Vagina (tissue), 2 donors: Measurements from ENCODE around the gene CYP4F11.

Experiments used
- CTCF ChIP-seq, 3 experiments: fragments of 450-650 bp in 2 of 3; fragments of 200-600 bp in 1 of 3; sonication (generic) in 1 of 3; IDR thresholded peaks; one replicate each; pipeline ENCODE4 v1.5.1; 2017 to 2019; ENCODE audit warnings: antibody characterized with exemption in 3 of 3, mild to moderate bottlenecking in 2 of 3, moderate library complexity in 2 of 3
- POLR2A ChIP-seq, 2 donors: fragments of 450-650 bp; IDR thresholded peaks; one replicate each; pipeline ENCODE4 v1.6.1; 2017; ENCODE audit warnings: antibody characterized with exemption in 2 of 2, mild to moderate bottlenecking in 2 of 2, moderate library complexity in 2 of 2
- POLR2AphosphoS5 ChIP-seq, 2 donors: sonication (generic); formaldehyde crosslinking; IDR thresholded peaks; one replicate each; pipeline ENCODE4 v1.9.0; 2017; ENCODE audit warnings: antibody characterized with exemption in 2 of 2, mild to moderate bottlenecking in 2 of 2, low read depth in 1 of 2; ENCODE audit not compliant: insufficient read depth in 1 of 2

GRCh38 chr19:15897738-15898276 lies 36.5 kb downstream of the CYP4F11 start, which contains the start of gene CYP4F2:
- TF ChIP-seq POLR2AphosphoS5 (IDR thresholded peaks at IDR 0.05; ENCODE audit: insufficient read depth in 1 of 2, low read depth in 1 of 2) (no peak), CTCF (IDR thresholded peaks at IDR 0.05) (no peak), POLR2A (IDR thresholded peaks at IDR 0.05) (no peak)
